Measurements from ENCODE around the gene CDK6. TPM values are rescaled to one million over a fixed set of nuclear protein-coding genes. Genes with fewer than 3 reads are reported as not detected.
"Not testable (repeated sequence)": the region's sequence is repeated elsewhere in the genome, so short reads cannot be mapped to it uniquely, and the experiment has no call there.

The CDK6 gene
- 11.6 and 36.0 TPM in 2 replicates for total RNA-seq (ENCODE audit: low replicate concordance)

DNA sequence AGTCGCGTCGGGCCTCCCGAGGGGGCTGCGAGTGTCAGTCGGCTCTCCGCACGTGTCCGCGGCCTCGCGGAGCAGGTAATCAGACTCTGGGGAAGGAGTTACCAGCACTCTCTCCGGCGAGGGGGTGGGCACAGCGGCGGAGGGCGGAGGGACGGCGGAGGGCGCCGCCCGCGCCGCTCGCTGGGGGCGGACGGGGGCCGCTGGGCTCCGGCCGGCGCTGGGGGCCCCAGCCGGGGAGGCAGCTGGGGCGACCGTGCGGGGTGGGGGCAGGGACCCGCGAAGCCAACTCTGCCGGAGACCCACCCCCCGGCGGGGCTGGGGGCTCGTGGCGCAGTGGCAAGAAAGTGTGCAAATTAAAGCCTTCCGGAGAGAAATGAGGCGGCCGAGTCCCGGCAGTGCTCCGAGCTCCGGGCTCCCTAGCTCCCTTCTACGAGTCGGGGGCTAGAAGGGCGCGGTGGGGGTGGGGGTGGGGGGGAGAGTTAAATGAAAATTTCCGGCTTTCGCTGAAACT is at the start of gene CDK6:
Gene CDK6, minus strand, starts transcription at position 85 of the 511 bp plus-strand sequence. CDS start 3,250 bp downstream, outside the sequence.
- TF ChIP-seq, protein P1, sequence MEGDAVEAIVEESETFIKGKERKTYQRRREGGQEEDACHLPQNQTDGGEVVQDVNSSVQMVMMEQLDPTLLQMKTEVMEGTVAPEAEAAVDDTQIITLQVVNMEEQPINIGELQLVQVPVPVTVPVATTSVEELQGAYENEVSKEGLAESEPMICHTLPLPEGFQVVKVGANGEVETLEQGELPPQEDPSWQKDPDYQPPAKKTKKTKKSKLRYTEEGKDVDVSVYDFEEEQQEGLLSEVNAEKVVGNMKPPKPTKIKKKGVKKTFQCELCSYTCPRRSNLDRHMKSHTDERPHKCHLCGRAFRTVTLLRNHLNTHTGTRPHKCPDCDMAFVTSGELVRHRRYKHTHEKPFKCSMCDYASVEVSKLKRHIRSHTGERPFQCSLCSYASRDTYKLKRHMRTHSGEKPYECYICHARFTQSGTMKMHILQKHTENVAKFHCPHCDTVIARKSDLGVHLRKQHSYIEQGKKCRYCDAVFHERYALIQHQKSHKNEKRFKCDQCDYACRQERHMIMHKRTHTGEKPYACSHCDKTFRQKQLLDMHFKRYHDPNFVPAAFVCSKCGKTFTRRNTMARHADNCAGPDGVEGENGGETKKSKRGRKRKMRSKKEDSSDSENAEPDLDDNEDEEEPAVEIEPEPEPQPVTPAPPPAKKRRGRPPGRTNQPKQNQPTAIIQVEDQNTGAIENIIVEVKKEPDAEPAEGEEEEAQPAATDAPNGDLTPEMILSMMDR (IDR thresholded peaks at IDR 0.05; ENCODE audit: insufficient read depth, low read length) = no peak
- peak; percentile 25 for DNase-seq (ENCODE audit: low read depth)
- H3K4me3 ChIP-seq (ENCODE audit: low read depth, low read length) = peak within 1 kb of the TSS; percentile 96

DNA sequence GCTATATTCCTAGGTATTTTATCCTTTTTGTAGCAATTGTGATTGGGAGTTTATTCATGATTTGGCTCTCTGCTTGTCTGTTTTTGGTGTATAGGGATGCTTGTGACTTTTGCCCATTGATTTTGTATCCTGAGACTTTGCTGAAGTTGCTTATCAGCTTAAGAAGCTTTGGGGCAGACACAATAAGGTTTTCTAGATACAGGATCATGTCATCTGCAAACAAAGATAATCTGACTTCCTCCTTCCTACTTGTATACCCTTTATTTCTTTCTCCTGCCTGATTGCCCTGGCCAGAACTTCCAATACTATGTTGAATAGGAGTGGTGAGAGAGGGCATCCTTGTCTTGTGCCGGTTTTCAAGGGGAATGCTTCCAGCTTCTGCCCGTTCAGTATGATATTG is 49.7 kb upstream of the CDK6 start:
- not testable (repeated sequence) for H3K4me3 ChIP-seq (ENCODE audit: low read depth, low read length); DNase-seq (ENCODE audit: low read depth)

DNA sequence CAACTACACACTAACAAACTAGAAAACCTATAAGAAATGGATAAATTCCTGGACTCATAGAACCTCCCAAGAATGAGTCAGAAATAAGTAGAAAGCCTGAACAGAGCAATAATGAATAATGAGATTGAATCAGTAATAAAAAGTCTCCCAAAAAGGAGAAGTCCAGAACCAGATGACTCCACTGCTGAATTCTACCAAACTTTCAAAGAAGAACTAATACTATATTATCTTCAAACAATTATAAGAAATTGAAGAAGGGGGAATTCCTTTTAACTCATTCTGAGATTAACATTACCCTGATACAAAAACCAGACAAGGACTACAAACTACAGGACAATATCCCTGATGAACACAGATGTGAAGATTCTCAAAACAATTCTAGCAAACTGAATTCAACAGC is 47.8 kb upstream of the CDK6 start:
- H3K4me3 ChIP-seq (ENCODE audit: low read depth, low read length) = no peak overlapping the region
- no peak for DNase-seq (ENCODE audit: low read depth)
- TF ChIP-seq, protein P1 (IDR thresholded peaks at IDR 0.05; ENCODE audit: insufficient read depth, low read length) = no peak

DNA sequence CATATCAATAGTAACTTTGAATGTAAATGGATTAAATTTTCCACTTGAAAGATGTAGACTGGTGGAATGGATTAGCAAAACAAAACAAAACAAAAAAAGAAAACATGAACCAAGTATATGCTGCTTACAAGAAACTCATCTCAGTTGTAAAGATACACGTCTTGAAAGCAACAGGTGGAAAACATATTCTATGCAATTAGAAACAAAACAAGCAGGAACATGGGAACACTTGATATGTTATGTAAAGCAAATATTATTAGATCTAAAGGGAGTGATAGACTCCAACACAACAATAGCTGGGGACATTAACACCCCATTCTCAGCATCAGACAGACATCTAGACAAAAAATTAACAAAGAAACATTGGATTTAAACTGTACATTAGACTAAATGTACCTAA is 46.4 kb upstream of the CDK6 start:
- TF ChIP-seq, protein P1 (IDR thresholded peaks at IDR 0.05; ENCODE audit: insufficient read depth, low read length) = no peak
- no peak overlapping the region for H3K4me3 ChIP-seq (ENCODE audit: low read depth, low read length)
- DNase-seq (ENCODE audit: low read depth) = no peak

DNA sequence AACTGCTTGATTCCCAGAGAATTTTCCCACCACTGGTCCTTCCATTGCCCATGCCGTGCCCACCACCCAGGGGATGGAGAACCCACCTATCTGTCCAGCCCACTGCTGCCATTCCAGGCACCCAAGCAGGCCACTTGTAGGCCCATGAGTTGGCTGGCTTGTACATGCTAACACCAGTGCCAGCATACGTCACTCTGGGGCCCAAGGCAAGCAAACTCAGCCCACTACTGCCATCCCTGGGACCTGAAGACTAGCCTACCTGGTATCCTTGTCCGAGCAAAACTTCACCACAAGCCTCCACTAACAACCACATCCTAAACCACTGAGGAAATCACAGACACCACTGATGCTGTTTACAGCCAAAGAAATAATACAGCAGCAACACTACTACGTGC is 44.7 kb upstream of the CDK6 start:
- H3K4me3 ChIP-seq (ENCODE audit: low read depth, low read length) = no peak overlapping the region
- TF ChIP-seq, protein P1 (IDR thresholded peaks at IDR 0.05; ENCODE audit: insufficient read depth, low read length) = no peak
- DNase-seq (ENCODE audit: low read depth) = no peak

DNA sequence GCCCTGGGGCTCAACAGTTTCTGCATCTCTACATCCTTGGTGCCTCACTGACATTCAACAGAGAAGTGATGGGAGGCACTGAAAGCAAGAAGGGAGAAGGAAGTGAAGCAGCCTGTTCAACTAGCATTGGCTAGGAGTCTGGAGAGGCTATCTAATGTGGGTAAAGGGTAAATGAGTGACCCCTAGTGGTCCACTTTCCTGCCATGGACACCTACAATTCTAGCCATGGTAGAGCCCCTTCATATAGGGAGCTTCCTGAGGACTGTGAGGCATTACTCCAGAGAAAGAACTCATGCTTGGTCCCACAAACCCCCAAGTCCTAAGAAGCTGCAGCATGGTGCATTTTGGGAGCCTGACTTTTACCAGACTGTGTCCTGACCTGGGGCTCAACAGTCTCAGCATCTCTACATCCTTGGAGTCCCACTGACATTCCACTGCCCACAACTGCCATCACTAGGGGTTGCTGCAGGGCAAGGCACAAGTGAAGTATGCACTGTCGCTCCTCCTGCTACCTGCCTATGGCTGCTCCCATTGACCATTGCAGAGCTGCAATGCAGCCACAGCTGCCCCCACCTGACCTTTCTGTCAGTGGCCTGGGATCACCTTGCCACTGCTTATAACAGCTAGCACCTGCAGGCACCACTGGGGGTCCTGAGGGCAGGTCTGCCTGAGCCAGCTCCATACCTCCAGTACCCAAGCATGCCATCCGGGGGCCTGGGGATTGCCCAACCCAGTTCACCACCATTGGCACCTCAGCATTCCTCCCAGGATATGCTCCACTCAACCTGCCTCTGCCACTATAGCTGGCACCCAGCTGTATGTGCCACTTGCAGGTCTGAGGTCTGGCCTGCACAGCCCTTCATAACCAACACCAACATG is 44.1 kb upstream of the CDK6 start:
- TF ChIP-seq, protein P1 (IDR thresholded peaks at IDR 0.05; ENCODE audit: insufficient read depth, low read length) = peak; percentile 14
- no peak overlapping the region for H3K4me3 ChIP-seq (ENCODE audit: low read depth, low read length)
- DNase-seq (ENCODE audit: low read depth) = peak; percentile 36

DNA sequence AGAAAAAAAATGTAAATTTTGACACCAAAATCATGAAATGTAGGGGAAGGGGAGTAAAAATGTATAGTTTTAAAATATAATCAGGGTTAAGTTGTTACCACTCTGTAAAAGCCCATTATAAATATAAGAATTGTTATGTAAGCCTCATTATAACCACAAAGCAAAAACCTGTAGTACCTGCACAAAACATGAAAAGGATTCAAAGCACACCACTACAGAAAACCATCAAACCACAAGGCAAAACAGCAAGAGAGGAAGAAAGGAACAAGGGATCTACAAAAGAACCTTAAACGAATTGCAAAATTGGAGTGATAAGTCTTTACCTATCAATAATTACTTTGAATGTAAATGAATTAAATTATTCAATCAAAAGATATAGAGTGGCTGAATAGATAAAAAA is 41.0 kb upstream of the CDK6 start:
- TF ChIP-seq, protein P1 (IDR thresholded peaks at IDR 0.05; ENCODE audit: insufficient read depth, low read length) = no peak
- H3K4me3 ChIP-seq (ENCODE audit: low read depth, low read length) = no peak overlapping the region
- DNase-seq (ENCODE audit: low read depth) = no peak
